GM12878 (cell line): Measurements from ENCODE around the gene TIMM22. TPM values are rescaled to one million over a fixed set of nuclear protein-coding genes. Genes with fewer than 3 reads are reported as not detected.
A peak's percentile ranks its signal among the peaks of the same experiment; 100 is the strongest.

Experiments
- ATAC-seq: fragments of 200-7000 bp; cut with Tn5 transposase; 3 replicates; pipeline ENCODE4 v1.9.1; 2020; ENCODE audit warnings: mild to moderate bottlenecking, moderate library complexity
- BruUV-seq: library from RNA; stranded (reverse); fragments of 400-500 nt; replicated peaks from 2 replicates; lab custom pipeline; 2021; lab: Mats Ljungman, UMichigan
- CTCF ChIA-PET: fragments of 300-600 bp; sonication (Branson Sonifier 250); formaldehyde crosslinking; extraction: SDS; loops from one replicate; lab custom pipeline; 2021; ENCODE audit warnings: inconsistent platforms; lab: Yijun Ruan, JAX
- POLR2A ChIA-PET: fragments of 350-600 bp; formaldehyde crosslinking; extraction: SDS; loops from one replicate; lab custom pipeline; 2021; ENCODE audit warnings: inconsistent platforms; lab: Charles Lee
- RAD21 ChIA-PET: fragments of 300-600 bp; sonication (Branson Sonifier 250); formaldehyde crosslinking; loops from one replicate; lab custom pipeline; 2023; ENCODE audit warnings: antibody characterized with exemption; ENCODE audit not compliant: unreplicated experiment; lab: Charles Lee
- SMC1A ChIA-PET: fragments of 300-600 bp; sonication (Branson Sonifier 250); formaldehyde crosslinking; loops from one replicate; lab custom pipeline; 2023; ENCODE audit not compliant: unreplicated experiment, uncharacterized antibody; lab: Charles Lee
- DNase-seq: peaks from one replicate; pipeline ENCODE4 v3.0.0-alpha.2; 2011; ENCODE audit warnings: low read depth, low spot score
- FAIRE-seq: peaks from 3 replicates; lab custom pipeline; 2011; peaks lifted over from hg19 to GRCh38; lab: Jason Lieb, UNC
- H2AFZ ChIP-seq: 2 replicates; pipeline ENCODE4 v1.6.0; 2011; ENCODE audit warnings: low read depth, low read length, control low read depth; ENCODE audit not compliant: control insufficient read depth
- H3K27ac ChIP-seq: 2 replicates; pipeline ENCODE4 v1.5.1; 2011; ENCODE audit warnings: control low read depth; ENCODE audit not compliant: control insufficient read depth, insufficient read depth
- H3K27me3 ChIP-seq, 2 experiments: replicated peaks in 1 of 2; 2 replicates each; pipeline versions ENCODE4 v1.6.0 to v1.6.1; 2011; ENCODE audit warnings: low read length in 1 of 2; ENCODE audit not compliant: control insufficient read depth in 2 of 2, insufficient read depth in 2 of 2
- H3K36me3 ChIP-seq, 2 experiments: 2 replicates each; pipeline ENCODE4 v1.5.1; 2011; ENCODE audit warnings: low read length in 1 of 2; ENCODE audit not compliant: control insufficient read depth in 2 of 2, insufficient read depth in 2 of 2
- H3K4me1 ChIP-seq: 2 replicates; pipeline ENCODE4 v1.6.1; 2011; ENCODE audit warnings: mild to moderate bottlenecking, low read length, moderate library complexity, mixed read lengths; ENCODE audit not compliant: control insufficient read depth, insufficient read depth
- H3K4me2 ChIP-seq: 2 replicates; pipeline ENCODE4 v1.6.0; 2011; ENCODE audit warnings: control low read depth; ENCODE audit not compliant: control insufficient read depth, insufficient read depth
- H3K4me3 ChIP-seq: fragments of 200-600 bp; sonication (generic); 2 replicates; pipeline ENCODE4 v1.5.1; 2016
- H3K79me2 ChIP-seq: 2 replicates; pipeline ENCODE4 v1.6.0; 2011; ENCODE audit warnings: low read length; ENCODE audit not compliant: control insufficient read depth, insufficient read depth
- H3K9ac ChIP-seq: 2 replicates; pipeline ENCODE4 v1.8.0; 2011; ENCODE audit warnings: low read length, control low read depth, mixed read lengths; ENCODE audit not compliant: control insufficient read depth, insufficient read depth
- H3K9me3 ChIP-seq: replicated peaks from 3 replicates; pipeline ENCODE4 v1.5.1; 2011; ENCODE audit warnings: mild to moderate bottlenecking, low read length; ENCODE audit not compliant: control insufficient read depth, insufficient read depth
- H4K20me1 ChIP-seq: 2 replicates; pipeline ENCODE4 v1.6.0; 2011; ENCODE audit not compliant: control insufficient read depth, insufficient read depth
- BACH1 ChIP-seq: fragments of 450-650 bp; IDR thresholded peaks from 2 replicates; pipeline ENCODE4 v1.6.1; 2017; ENCODE audit warnings: mild to moderate bottlenecking, borderline replicate concordance
- BHLHE40 ChIP-seq, 2 experiments: fragments of 450-650 bp in 1 of 2; IDR thresholded peaks; 2 replicates each; pipeline ENCODE4 v1.6.1; 2011 to 2017; ENCODE audit warnings: low read depth in 2 of 2, borderline replicate concordance in 1 of 2, improper control_type of control experiment in 1 of 2, low read length in 1 of 2, mild to moderate bottlenecking in 1 of 2
- CEBPB ChIP-seq, 2 experiments: fragments of 150-350 bp in 1 of 2; IDR thresholded peaks; 2 replicates each; pipeline ENCODE4 v1.6.1; 2012 to 2014; ENCODE audit warnings: low read depth in 2 of 2, low read length in 2 of 2, borderline replicate concordance in 1 of 2, inconsistent platforms in 1 of 2
- CREB1 ChIP-seq: IDR thresholded peaks from 2 replicates; pipeline ENCODE4 v1.6.1; 2012; ENCODE audit warnings: low read depth, mild to moderate bottlenecking, inconsistent platforms
- LARP7 ChIP-seq: fragments of 450-650 bp; IDR thresholded peaks from 2 replicates; pipeline ENCODE4 v1.6.1; 2017; ENCODE audit warnings: mild to moderate bottlenecking
- MAX ChIP-seq: IDR thresholded peaks from 2 replicates; pipeline ENCODE4 v1.6.1; 2012; ENCODE audit warnings: low read depth, low read length, improper control_type of control experiment
- MEF2B ChIP-seq: fragments of 450-650 bp; IDR thresholded peaks from 2 replicates; pipeline ENCODE4 v1.6.1; 2018; ENCODE audit warnings: mild to moderate bottlenecking, moderate library complexity; ENCODE audit not compliant: partially characterized antibody, poor library complexity, severe bottlenecking
- NFYA ChIP-seq: IDR thresholded peaks from 2 replicates; pipeline ENCODE4 v1.6.1; 2011; ENCODE audit warnings: low read depth, mild to moderate bottlenecking, low read length, improper control_type of control experiment, borderline replicate concordance
- POLR2AphosphoS2 ChIP-seq: IDR thresholded peaks from 2 replicates; pipeline ENCODE4 v1.6.1; 2011; ENCODE audit warnings: low read depth, mild to moderate bottlenecking, low read length, improper control_type of control experiment, moderate library complexity
- REST ChIP-seq: IDR thresholded peaks from 2 replicates; pipeline ENCODE4 v1.6.1; 2012; ENCODE audit warnings: mild to moderate bottlenecking, low read depth, low read length
- SIX5 ChIP-seq: IDR thresholded peaks from 2 replicates; pipeline ENCODE4 v1.6.1; 2011; ENCODE audit warnings: mild to moderate bottlenecking, low read depth, low read length, moderate library complexity; ENCODE audit not compliant: severe bottlenecking
- SKIL ChIP-seq: fragments of 450-650 bp; IDR thresholded peaks from 2 replicates; pipeline ENCODE4 v1.6.1; 2017; ENCODE audit warnings: mild to moderate bottlenecking, low read depth, inconsistent platforms; ENCODE audit not compliant: poor library complexity, severe bottlenecking
- SP1 ChIP-seq: IDR thresholded peaks from one replicate; pipeline ENCODE4 v1.6.1; 2011; ENCODE audit warnings: low read depth, low read length
- ZNF622 ChIP-seq: fragments of 450-650 bp; IDR thresholded peaks from 2 replicates; pipeline ENCODE4 v1.6.1; 2017; ENCODE audit warnings: mild to moderate bottlenecking, inconsistent platforms
- WGBS: methylation state at CpG from one replicate; pipeline ENCODE4 v1.1.6; 2016; ENCODE audit warnings: low lambda C conversion rate; ENCODE audit not compliant: insufficient replicate concordance, insufficient coverage; ENCODE audit errors: missing lambda C conversion rate; 5-methylcytosine and 5-hydroxymethylcytosine counted together
- in situ Hi-C: fragments of 300-500 bp; cut with MboI; formaldehyde crosslinking; loops from 9 replicates; pipeline ENCODE4 v1.14.3; 2018; ENCODE audit warnings: mixed read lengths
- intact Hi-C: fragments of 100-400 bp; cut with micrococcal nuclease; formaldehyde crosslinking; loops from one replicate; pipeline ENCODE4 v1.14.2; 2022; ENCODE audit not compliant: unreplicated experiment
- polyA plus RNA-seq, 11 experiments: library from polyadenylated mRNA; depleted of rRNA in 4 of 11; unstranded in 6 of 11; stranded (reverse) in 5 of 11; fragments of >200 nt; fragmentation: Nextera tagmentation in 4 of 11; fragmentation: Illumina TruSeq in 1 of 11; extraction: Ambion mirVana in 4 of 11; extraction: Trizol in 1 of 11; gene quantifications; 1 replicate in 1 of 11; 2 replicates in 10 of 11; pipeline versions ENCODE4 v1.2.1 to v1.2.3, GENCODE V29; 2011 to 2016; ENCODE audit warnings: inconsistent platforms in 2 of 11, missing spikeins in 2 of 11, low read depth in 1 of 11
- total RNA-seq, 4 experiments: library from RNA; depleted of rRNA in 3 of 4; stranded (reverse); fragments of >200 nt in 3 of 4; fragmentation: Illumina TruSeq in 1 of 4; extraction: Trizol in 1 of 4; gene quantifications; 2 replicates each; pipeline versions ENCODE4 v1.2.1 to v1.2.3, GENCODE V29; 2013 to 2021

The TIMM22 gene
- total and polyA plus RNA-seq, 10 of the 15 experiments (the other 5 are each of a cell fraction or from before 2014, with no cell fraction given) = 4.4 to 25.0 (median 10.6) TPM

- no peak for TF ChIP-seq NFYA
- no peak for TF ChIP-seq POLR2AphosphoS2
These were observed 17.8 kb upstream of the TIMM22 start (continued) for GRCh38 chr17:979212-979538.

GRCh38 chr17:979539-980405 lies 17.2 kb upstream of the TIMM22 start, which contains the start of gene NXN:
TSS of gene NXN (minus strand) at chr17:979776.
- ChIA-PET POLR2A (interaction anchor here (1.0 kb wide), 1 partner anchor 18 kb away, joined by 3 read pairs; no protein-coding TSS in a partner anchor), SMC1A (interaction anchor here (1.3 to 2.1 kb wide), 5 partner anchors 100 to 279 kb away, joined by 5 to 13 read pairs (median 9); partner anchors contain the start of genes GLOD4 and MRM3), RAD21 (interaction anchor here (0.5 to 2.8 kb wide), 15 partner anchors 17 to 568 kb away, joined by 3 to 32 read pairs (median 4); partner anchors contain the start of genes GLOD4, MRM3 and TIMM22), CTCF (interaction anchor here (0.6 to 2.8 kb wide), 16 partner anchors 11 to 816 kb away, joined by 3 to 61 read pairs (median 5); partner anchors contain the start of genes TIMM22 and VPS53)
- Histone ChIP-seq H3K79me2 (no peaks in the 10 kb centered on the region), H3K9ac (no peak within 1 kb of the TSS), H3K27ac (no peak within 1 kb of the TSS), H3K9me3 (no peaks in the 10 kb centered on the region), H3K4me1 (peaks cover 7% of the 10 kb centered on the region; the same call in 1 of the 2 replicates), H3K36me3 (no peaks in the 10 kb centered on the region), H3K27me3 (peaks cover 3 to 11% of the 10 kb centered on the region in 2 experiments; a peak in 2 of 4 replicates), H2AFZ (peak within 1 kb of the TSS; percentile 80), H3K4me2 (peak within 1 kb of the TSS; percentile 90), H4K20me1 (no peaks in the 10 kb centered on the region), H3K4me3 (peak within 1 kb of the TSS; percentile 61)
- intact Hi-C loops (loop anchor here (10.0 kb wide), 1 partner anchor 265 kb away; the partner anchor contains the start of gene VPS53), in situ Hi-C loops (no loop called here)
- no TSS peak for BruUV-seq
- 3% methylated on average over 42 of the region's 94 CpGs for WGBS
- FAIRE-seq (no peak), DNase-seq (no peak), ATAC-seq (peak; percentile 91)
- TF ChIP-seq BACH1 = 0 out of 2 replicates have a peak, but pooled peaks have one; percentile 34
- TF ChIP-seq ZNF622 = no peak
- TF ChIP-seq MAX = no peak
- TF ChIP-seq MEF2B = no peak
- TF ChIP-seq BHLHE40 (IDR thresholded peaks at IDR 0.05; ENCODE audit: borderline replicate concordance in 1 of 2, low read depth in 2 of 2, low read length in 1 of 2) = peak in 1 of 2 experiments; percentile 40; a peak in 1 of 4 replicates
- TF ChIP-seq REST = no peak
- peak; percentile 72; the same call in 1 of the 2 replicates for TF ChIP-seq LARP7
- TF ChIP-seq SKIL = no peak
- TF ChIP-seq CEBPB (IDR thresholded peaks at IDR 0.05; ENCODE audit: borderline replicate concordance in 1 of 2, low read depth in 2 of 2, low read length in 2 of 2) = no peak
- no peak for TF ChIP-seq SIX5
- no peak for TF ChIP-seq NFYA
- no peak for TF ChIP-seq CREB1
- TF ChIP-seq SP1 = no peak
